ENCODE data around the gene MMS22L. TPM values are rescaled to one million over a fixed set of nuclear protein-coding genes. Genes with fewer than 3 reads are reported as not detected.

Gene MMS22L
- total and polyA plus RNA-seq, 2 of the 4 experiments (the other 2 are of a cell fraction): 6.1 to 18.6 TPM

DNA sequence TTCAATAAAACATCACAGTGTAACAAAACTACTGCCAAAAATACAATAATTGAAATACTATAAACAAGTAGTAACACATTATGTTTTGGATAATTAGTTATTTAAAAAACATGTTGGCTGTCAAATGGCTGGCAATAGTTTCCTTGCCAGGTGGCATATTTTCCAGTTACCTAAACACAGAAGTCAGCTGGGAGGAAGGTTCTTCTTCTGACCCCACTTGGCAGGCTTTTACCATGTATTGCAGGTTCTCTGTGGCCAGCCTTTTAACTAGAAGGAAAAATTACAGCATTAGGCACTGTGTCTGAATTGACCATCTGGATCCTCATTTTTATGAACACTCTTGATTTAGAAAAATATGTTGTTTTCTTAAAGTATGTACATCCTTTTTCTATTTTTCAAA is 131.4 kb downstream of the MMS22L start:
- no TSS peak for BruUV-seq (replicated peaks)
- in situ Hi-C loops (cut with MboI; ENCODE audit: low sequenced_read_pairs): no loop called here
- Histone ChIP-seq H4K20me1 (ENCODE audit: insufficient read depth, low read length) (no peaks in the 10 kb centered on the region), H3K4ac (ENCODE audit: low read depth, low read length) (no peak overlapping the region), H3K79me1 (ENCODE audit: low read depth in 1 of 2, low read length in 2 of 2) (no peaks in the 10 kb centered on the region), H4K91ac (ENCODE audit: insufficient read depth, low read depth, low read length) (no peak overlapping the region), H2AFZ (replicated peaks; ENCODE audit: low read length, poor library complexity) (no peak overlapping the region), H2BK20ac (ENCODE audit: low read depth, low read length) (no peak overlapping the region), H3K56ac (ENCODE audit: extremely low read depth, insufficient read depth, low read length) (no peak overlapping the region), H3K14ac (replicated peaks; ENCODE audit: low read depth, low read length) (no peak overlapping the region), H3K9me3 (ENCODE audit: control insufficient read depth, insufficient read depth, low read length) (no peaks in the 10 kb centered on the region), H3K4me1 (ENCODE audit: control insufficient read depth, insufficient read depth, low read length) (no peaks in the 10 kb centered on the region), H2AK9ac (replicated peaks; ENCODE audit: low read depth, low read length, poor library complexity) (no peak overlapping the region), H3K18ac (ENCODE audit: low read depth, low read length) (no peak overlapping the region), H3K4me3 (ENCODE audit: insufficient read depth, low read depth, low read length) (no peak overlapping the region), H3K27me3 (ENCODE audit: control insufficient read depth, insufficient read depth, low read length) (no peaks in the 10 kb centered on the region), H3K27ac (ENCODE audit: insufficient read depth, low read length) (no peak overlapping the region), H2BK5ac (ENCODE audit: low read depth, low read length, poor library complexity, severe bottlenecking) (no peak overlapping the region), H2BK15ac (ENCODE audit: low read depth, low read length) (no peak overlapping the region), H3K9ac (ENCODE audit: low read depth, low read length) (no peak overlapping the region), H4K5ac (ENCODE audit: low read depth, low read length) (no peak overlapping the region), H2AK5ac (ENCODE audit: low read depth, low read length) (no peak overlapping the region), H3K4me2 (ENCODE audit: low read depth, low read length) (no peak overlapping the region), H3K9me1 (ENCODE audit: insufficient read depth, low read length) (no peaks in the 10 kb centered on the region), H3K23ac (ENCODE audit: low read depth, low read length) (no peak overlapping the region), H4K8ac (ENCODE audit: low read depth in 2 of 2, low read length in 2 of 2) (no peak overlapping the region), H2BK120ac (ENCODE audit: low read depth, low read length) (no peak overlapping the region), H3K36me3 (ENCODE audit: control insufficient read depth, insufficient read depth, low read length) (no peaks in the 10 kb centered on the region; the same call in 1 of the 2 replicates)
- no peak for TF ChIP-seq RCOR1 (IDR thresholded peaks at IDR 0.05; ENCODE audit: insufficient replicate concordance, low read length)
- DNase-seq: no peak
- POLR2A ChIA-PET (ENCODE audit: unreplicated experiment): no interaction called here
- dilution Hi-C loops (cut with HindIII; ENCODE audit: low sequenced_read_pairs, unreplicated experiment): no loop called here
- intact Hi-C loops (cut with micrococcal nuclease): no loop called here
- ATAC-seq (ENCODE audit: low read depth): no peak
- CTCF ChIA-PET: no interaction called here
